Stimulated activated CD4-positive, alpha-beta T cell treated with anti-CD3 and anti-CD28 coated beads, Interleukin-12 subunit alpha, Interleukin-12 subunit beta, amount 100 ng/mL, for 4 hours (primary cell): ENCODE data around the gene PRR29.
"Not testable (repeated sequence)": the region's sequence is repeated elsewhere in the genome, so short reads cannot be mapped to it uniquely, and the experiment has no call there.

Experiments
- DNase-seq: peaks from one replicate; pipeline ENCODE4 v3.0.0-alpha.2; 2020

PRR29 gene

DNA sequence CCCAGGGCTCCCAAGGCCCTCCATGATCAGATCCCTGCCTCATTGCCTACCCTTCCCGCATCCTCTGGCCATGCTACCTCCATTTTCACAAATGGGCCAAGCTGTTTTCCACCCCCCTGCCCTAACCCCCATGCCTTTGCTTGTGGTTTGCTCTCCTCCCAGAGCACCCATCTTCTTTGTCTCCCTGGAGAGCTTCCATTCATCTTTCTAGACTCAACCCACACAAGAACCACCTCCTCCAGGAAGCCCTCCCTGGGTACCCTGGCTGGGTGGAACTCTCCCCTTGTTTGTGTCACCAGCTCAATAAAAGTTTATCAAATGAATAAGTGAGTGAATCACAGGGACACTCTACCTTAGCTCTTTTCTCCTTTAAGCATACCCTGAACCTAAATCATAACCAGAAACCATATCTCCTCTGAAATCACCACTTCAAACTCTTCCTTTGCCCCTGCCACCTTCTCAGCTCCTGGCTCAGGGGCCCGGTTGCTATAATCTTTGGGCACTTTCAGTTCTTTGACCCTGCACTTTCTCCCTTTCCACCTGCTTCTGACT lies 22.5 kb upstream of the PRR29 start:
- no peak for DNase-seq

GRCh38 chr17:63976702-63977101 lies 21.4 kb upstream of the PRR29 start:
- DNase-seq, result no peak

DNA sequence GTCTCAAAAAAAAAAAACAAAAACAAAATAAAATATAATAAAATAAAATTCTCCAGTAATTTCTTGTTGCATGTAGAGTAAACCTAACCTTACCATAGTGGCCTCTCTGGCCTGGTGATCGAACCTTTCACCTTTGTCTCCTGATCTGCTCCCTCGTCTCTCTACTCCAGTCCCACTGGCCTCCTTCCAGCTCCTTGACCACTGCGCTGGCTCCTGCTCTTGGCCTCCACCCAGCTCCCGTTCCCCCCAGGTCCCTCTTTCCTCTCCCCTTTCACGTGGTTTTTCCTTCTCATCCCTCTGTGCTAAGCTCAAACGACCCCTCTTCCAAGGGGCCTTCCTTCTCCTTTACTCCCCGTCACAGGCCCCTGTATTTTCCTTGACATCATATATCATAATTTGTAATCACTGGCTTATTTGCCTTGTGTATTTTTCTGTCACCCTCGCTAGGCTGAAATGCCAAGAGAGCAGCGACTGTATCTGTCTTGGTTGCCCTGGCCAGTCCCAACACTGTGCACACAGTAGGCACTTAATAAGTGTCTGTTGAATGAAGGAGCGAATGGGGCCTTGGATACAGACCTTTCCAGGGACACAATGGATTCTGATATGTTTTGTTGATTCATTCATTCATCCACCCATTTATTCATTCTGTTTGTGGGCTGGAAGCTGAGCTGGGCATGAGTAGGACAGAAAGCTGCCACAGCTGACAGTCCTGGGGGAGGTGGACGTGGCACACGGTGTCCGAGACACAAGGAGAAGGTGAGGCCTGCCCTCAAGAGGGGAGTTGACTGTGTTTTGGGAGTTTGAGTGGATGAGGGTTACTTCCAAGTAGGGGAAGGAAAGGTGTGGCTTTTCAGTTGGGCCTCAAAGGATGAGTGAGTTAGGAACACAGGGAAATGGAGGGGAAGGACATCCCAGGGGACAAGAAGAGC lies 19.6 kb upstream of the PRR29 start:
- no peak for DNase-seq

GRCh38 chr17:63982641-63983040 lies 15.5 kb upstream of the PRR29 start:
- not testable (repeated sequence) for DNase-seq

DNA sequence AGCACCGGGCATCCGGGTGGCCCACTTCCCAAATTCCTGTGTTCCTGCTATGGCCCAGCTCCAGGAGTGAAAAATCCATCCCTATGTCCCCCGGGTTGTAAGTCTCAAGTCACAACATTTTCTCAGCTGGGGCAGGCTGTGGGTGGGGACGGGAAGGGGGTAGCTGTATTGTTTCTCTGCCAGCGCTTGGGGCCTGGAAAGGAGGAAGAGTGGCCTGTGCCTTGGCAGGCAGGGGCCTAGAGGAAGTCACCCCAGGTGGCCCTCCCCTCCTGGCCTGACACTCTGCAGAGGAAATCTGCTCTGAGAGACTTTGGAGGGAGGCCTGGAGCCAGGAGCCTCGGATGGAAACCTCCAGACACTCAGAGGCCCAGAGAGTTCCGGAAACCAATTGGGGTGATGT lies 14.8 kb upstream of the PRR29 start:
- no peak for DNase-seq

DNA sequence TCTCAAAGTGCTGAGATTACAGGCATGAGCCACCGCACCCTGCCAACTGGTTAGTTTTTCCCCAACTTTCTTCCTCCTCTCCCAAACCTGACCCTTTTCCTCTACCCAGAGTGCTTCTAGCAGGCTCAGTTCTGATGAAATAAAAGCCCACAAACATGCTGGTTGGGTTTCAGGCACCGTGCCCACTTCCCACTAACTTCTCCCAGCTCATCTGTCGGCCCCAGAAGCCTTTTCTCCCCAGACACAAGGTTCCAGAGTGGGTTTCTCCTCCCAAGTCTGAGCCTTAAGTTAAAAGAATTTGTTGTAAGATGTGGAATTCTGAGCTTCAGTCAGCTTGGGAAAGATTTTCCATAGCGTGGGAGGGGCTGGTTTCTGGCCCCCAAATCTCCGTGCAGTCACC lies 13.9 kb upstream of the PRR29 start:
- DNase-seq, result no peak

GRCh38 chr17:63984651-63985386 lies 13.3 kb upstream of the PRR29 start:
- peak; percentile 32 for DNase-seq

- no peak for DNase-seq
Observed at GRCh38 chr17:63985387-63986140, 12.6 kb upstream of the PRR29 start.

- DNase-seq, result no peak
Observed at GRCh38 chr17:63986821-63987220, 11.3 kb upstream of the PRR29 start.

- no peak for DNase-seq
Observed at GRCh38 chr17:63987221-63988126, 10.7 kb upstream of the PRR29 start.

GRCh38 chr17:63988127-63988478 lies 10.0 kb upstream of the PRR29 start:
- DNase-seq, result no peak

DNA sequence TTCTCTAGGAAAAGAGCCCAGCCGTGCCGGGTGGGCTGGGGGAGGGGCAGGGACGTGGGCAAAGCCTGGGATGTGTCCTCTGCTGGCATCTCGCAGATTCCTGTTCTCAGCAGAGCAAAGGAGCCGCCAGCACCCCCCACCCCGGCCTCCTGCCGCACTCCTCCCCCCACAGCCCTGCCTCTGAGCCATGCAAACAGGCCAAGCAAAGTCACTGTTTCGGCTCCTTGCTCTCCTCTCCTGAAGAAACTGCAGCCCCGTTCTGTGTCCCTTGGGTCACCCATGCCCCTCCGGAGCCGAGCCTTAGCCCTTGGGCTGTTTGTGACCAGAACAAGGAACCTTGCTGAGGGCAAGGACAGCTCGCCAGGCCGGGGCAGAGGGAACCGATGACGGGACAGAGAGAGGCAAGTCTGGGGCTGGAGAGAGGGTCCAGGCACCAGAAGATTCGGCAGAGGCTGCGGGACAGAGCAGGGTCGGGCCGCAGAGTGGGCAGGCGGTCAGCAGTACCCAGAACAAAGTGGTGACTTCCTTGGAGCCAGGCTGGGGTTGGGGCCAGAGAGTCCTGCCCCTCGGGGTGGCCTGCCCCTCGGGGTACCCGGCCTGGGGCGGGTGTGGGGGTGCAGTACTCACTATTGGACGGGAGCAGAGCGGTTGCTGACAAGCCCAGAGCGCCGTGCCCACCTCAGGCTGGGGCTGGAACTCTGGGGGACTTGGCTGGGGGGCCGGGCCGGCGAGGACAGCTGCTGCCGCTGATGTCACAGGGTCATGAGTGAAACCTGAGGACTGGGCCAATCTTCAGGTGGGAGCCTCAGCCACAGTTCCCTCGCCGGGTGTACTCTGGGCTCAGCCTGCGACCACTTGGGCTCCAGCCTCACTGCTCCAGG lies 9.2 kb upstream of the PRR29 start:
- no peak for DNase-seq

GRCh38 chr17:63989622-63990345 lies 8.4 kb upstream of the PRR29 start:
- no peak for DNase-seq

GRCh38 chr17:63991611-63992010 lies 6.5 kb upstream of the PRR29 start:
- DNase-seq, result no peak

- DNase-seq, result no peak
Observed at GRCh38 chr17:63993368-63993985, 4.7 kb upstream of the PRR29 start.

GRCh38 chr17:63995626-63996025 lies 2.5 kb upstream of the PRR29 start:
- no peak for DNase-seq

DNA sequence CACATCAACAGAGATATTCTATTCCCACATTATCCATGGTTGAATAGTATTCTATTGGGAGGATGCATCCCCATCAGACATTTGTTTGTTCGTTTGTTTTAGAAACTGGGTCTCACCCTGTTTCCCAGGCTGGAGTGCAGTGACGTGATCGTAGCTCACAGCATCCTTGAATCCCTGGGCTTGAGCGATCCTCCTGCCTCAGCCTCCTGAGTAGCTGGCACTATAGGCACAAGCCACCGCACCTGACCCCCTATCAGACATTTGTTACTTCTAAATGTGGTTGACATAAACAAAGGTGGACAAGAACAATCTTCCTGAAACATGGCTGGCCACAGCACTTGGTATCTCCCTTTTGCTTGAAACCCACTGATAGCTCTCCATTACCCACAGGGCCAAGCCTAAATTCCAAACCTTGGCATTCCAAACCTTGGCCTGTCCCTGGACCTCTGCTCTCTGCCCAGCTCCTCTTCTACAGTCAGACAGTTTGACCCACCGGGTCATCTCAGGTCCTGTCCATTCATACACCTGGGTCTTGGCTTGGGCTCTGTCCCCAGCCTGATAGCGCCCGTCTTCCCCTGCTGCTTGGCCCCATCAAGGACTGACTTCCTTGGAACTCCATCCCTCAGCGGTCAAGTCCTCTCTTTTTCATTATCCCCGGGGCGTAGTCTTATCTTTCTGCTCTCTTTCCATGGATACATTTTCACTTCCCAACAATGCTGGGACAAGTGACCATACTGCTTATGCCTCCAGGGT lies 1.5 kb upstream of the PRR29 start:
- DNase-seq, result no peak

- DNase-seq, result no peak
Observed at GRCh38 chr17:63997341-63998048, 656 bp upstream of the PRR29 start.
